Measurements from ENCODE around the gene USP53. TPM values are rescaled to one million over a fixed set of nuclear protein-coding genes. Genes with fewer than 3 reads are reported as not detected.
A peak's percentile ranks its signal among the peaks of the same experiment; 100 is the strongest.

Gene USP53
- total RNA-seq, 1 experiment from 2014 or later = 68.0 TPM

DNA sequence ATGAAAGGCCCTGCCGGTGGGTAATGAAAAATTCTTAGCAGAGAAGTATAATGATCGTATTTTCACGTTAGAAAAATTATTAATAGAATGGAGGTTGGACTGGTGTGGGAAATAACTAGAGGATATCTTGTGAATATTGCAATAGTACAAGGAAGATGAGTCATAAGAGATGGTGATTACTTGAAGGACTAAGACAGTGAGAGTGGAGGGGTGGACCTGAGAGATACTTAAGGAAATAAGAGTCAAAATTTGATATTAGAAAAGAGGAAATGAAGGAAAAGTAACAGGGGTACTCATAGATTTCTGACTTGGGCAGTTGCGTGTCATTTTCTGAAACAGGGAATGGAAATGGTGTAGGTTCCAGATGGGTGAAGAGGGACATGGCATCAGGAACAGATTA lies 1.7 kb upstream of the USP53 start:
- intact Hi-C loops (cut with micrococcal nuclease) = loop anchor here (5.0 to 10.0 kb wide), 3 partner anchors 77 to 373 kb away; partner anchors contain the start of gene SEC24D
- Mint-ChIP-seq H3K27me3 (ENCODE audit: insufficient read depth, unreplicated experiment) (no peaks in the 10 kb centered on the region), H3K4me1 (ENCODE audit: insufficient read depth, unreplicated experiment) (peaks cover 23% of the 10 kb centered on the region), H3K36me3 (ENCODE audit: insufficient read depth, unreplicated experiment) (no peaks in the 10 kb centered on the region), H3K4me3 (ENCODE audit: unreplicated experiment) (peak overlapping the region; percentile 84), H3K9me3 (ENCODE audit: unreplicated experiment) (no peaks in the 10 kb centered on the region), H3K27ac (ENCODE audit: low read depth, unreplicated experiment) (peak overlapping the region; percentile 94)
- no TSS peak for BruUV-seq (replicated peaks)
- no peak for TF ChIP-seq CTCF (IDR thresholded peaks at IDR 0.05; ENCODE audit: unreplicated experiment)
- DNase-seq (ENCODE audit: unreplicated experiment) = peak; percentile 47
- POLR2A ChIA-PET = interaction anchor here (1.2 to 5.1 kb wide), 5 partner anchors 89 to 852 kb away, joined by 3 to 99 read pairs (median 50); a partner anchor contains a TSS
- CTCF ChIA-PET = no interaction called here

GRCh38 chr4:119211867-119212233 lies 663 bp upstream of the USP53 start:
- H3K4me1 Mint-ChIP-seq (ENCODE audit: insufficient read depth, unreplicated experiment) = peaks cover 23% of the 10 kb centered on the region
- TF ChIP-seq CTCF (IDR thresholded peaks at IDR 0.05; ENCODE audit: unreplicated experiment) = no peak
- POLR2A ChIA-PET = interaction anchor here (0.6 to 5.5 kb wide), 48 partner anchors 8 to 851 kb away, joined by 3 to 99 read pairs (median 5); partner anchors contain the start of genes METTL14 and SEC24D

DNA sequence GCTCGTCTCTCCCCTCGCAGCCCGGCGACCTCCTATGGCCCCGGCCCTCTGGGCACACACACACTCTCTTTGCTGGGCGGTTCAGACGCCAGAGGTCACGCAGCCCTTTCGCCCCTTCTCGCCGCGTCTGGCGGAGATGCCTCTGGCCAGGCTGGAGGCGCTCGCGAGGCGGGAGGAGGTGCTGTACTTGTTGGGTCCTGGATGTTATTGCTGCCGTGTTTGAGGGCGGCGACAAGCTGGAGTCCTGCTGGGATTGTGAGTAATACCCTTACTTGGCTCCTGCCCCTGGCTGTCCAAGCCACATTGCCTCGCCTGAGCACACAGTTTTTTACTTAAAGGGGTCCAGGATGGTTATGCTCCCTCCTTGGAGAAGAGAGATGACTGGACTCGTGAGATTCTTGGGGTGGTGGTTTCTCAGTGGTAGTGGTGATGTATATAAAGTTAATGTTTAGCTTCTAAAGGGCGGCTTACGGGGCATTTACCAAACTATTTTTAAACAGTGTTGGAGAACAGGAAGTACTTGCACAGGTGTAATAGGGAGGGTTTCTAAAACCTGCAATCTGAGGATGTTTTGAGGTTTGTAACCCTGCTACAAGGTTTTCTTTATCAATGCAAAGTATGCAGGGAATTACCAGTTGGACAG lies 572 bp downstream of the USP53 start:
- no peaks in the 10 kb centered on the region for H3K27me3 Mint-ChIP-seq (ENCODE audit: insufficient read depth, unreplicated experiment)
- H3K4me3 Mint-ChIP-seq (ENCODE audit: unreplicated experiment) = peak overlapping the region; percentile 84
- peaks cover 13% of the 10 kb centered on the region for H3K36me3 Mint-ChIP-seq (ENCODE audit: insufficient read depth, unreplicated experiment)
- peaks cover 36% of the 10 kb centered on the region for H3K4me1 Mint-ChIP-seq (ENCODE audit: insufficient read depth, unreplicated experiment)
- TSS peak; percentile 54 for BruUV-seq (replicated peaks)
- no peak for TF ChIP-seq CTCF (IDR thresholded peaks at IDR 0.05; ENCODE audit: unreplicated experiment)
- CTCF ChIA-PET = interaction anchor here (0.6 to 3.3 kb wide), 28 partner anchors 9 to 845 kb away, joined by 3 to 28 read pairs (median 4); no protein-coding TSS in a partner anchor
- H3K27ac Mint-ChIP-seq (ENCODE audit: low read depth, unreplicated experiment) = peak overlapping the region; percentile 94
- DNase-seq (ENCODE audit: unreplicated experiment) = peak; percentile 95
- POLR2A ChIA-PET = interaction anchor here (0.6 to 5.5 kb wide), 59 partner anchors 8 to 528 kb away, joined by 3 to 99 read pairs (median 5); partner anchors contain the start of genes METTL14 and SEC24D
- intact Hi-C loops (cut with micrococcal nuclease) = loop anchor here (1.0 to 10.0 kb wide), 7 partner anchors 74 to 376 kb away; partner anchors contain the start of gene SEC24D
- H3K9me3 Mint-ChIP-seq (ENCODE audit: unreplicated experiment) = no peaks in the 10 kb centered on the region

More at GRCh38 chr4:119211867-119212233, 663 bp upstream of the USP53 start:
- intact Hi-C loops (cut with micrococcal nuclease) = loop anchor here (1.0 to 10.0 kb wide), 6 partner anchors 75 to 375 kb away; partner anchors contain the start of gene SEC24D
- Mint-ChIP-seq H3K27me3 (ENCODE audit: insufficient read depth, unreplicated experiment) (no peaks in the 10 kb centered on the region), H3K9me3 (ENCODE audit: unreplicated experiment) (no peaks in the 10 kb centered on the region), H3K27ac (ENCODE audit: low read depth, unreplicated experiment) (peak overlapping the region; percentile 94), H3K4me3 (ENCODE audit: unreplicated experiment) (peak overlapping the region; percentile 84), H3K36me3 (ENCODE audit: insufficient read depth, unreplicated experiment) (peaks cover under 1% of the 10 kb centered on the region)
- CTCF ChIA-PET = interaction anchor here (0.7 to 3.3 kb wide), 15 partner anchors 20 to 237 kb away, joined by 3 to 28 read pairs (median 4); no protein-coding TSS in a partner anchor
- BruUV-seq (replicated peaks) = TSS peak; percentile 91
- no peak for DNase-seq (ENCODE audit: unreplicated experiment)

- CTCF ChIA-PET = no interaction called here
- intact Hi-C loops (cut with micrococcal nuclease) = loop anchor here (10.0 kb wide), 1 partner anchor 237 kb away; no protein-coding TSS in a partner anchor
Measured at GRCh38 chr4:119218093-119218492, 5.6 kb downstream of the USP53 start.

More at GRCh38 chr4:119218093-119218492, 5.6 kb downstream of the USP53 start:
- Mint-ChIP-seq H3K27ac (ENCODE audit: low read depth, unreplicated experiment) (peak overlapping the region; percentile 24), H3K4me1 (ENCODE audit: insufficient read depth, unreplicated experiment) (peaks cover 26% of the 10 kb centered on the region), H3K9me3 (ENCODE audit: unreplicated experiment) (no peaks in the 10 kb centered on the region), H3K27me3 (ENCODE audit: insufficient read depth, unreplicated experiment) (no peaks in the 10 kb centered on the region), H3K4me3 (ENCODE audit: unreplicated experiment) (no peak overlapping the region), H3K36me3 (ENCODE audit: insufficient read depth, unreplicated experiment) (peaks cover 32% of the 10 kb centered on the region)
- DNase-seq (ENCODE audit: unreplicated experiment) = no peak
- BruUV-seq (replicated peaks) = no TSS peak
- no peak for TF ChIP-seq CTCF (IDR thresholded peaks at IDR 0.05; ENCODE audit: unreplicated experiment)
- POLR2A ChIA-PET = interaction anchor here (1.5 kb wide), 1 partner anchor 82 kb away, joined by 7 read pairs; a partner anchor contains a TSS
